Right renal cortex interstitium (tissue), 3 donors: ENCODE measurements around the gene AOPEP. TPM values are rescaled to one million over a fixed set of nuclear protein-coding genes. Genes with fewer than 3 reads are reported as not detected.

Source experiments
- DNase-seq, 3 donors: peaks; one replicate each; pipeline ENCODE4 v3.0.0-alpha.2; 2013; ENCODE audit warnings: low read depth in 3 of 3, low spot score in 2 of 3
- polyA plus RNA-seq, 3 donors: library from polyadenylated mRNA; unstranded; fragments of 120-200 nt; gene quantifications; one replicate each; pipeline ENCODE4 v1.2.1, GENCODE V29; 2013; ENCODE audit not compliant: insufficient read length in 3 of 3

The AOPEP gene
- polyA plus RNA-seq, 3 donors = 47.3 to 58.7 (median 51.8) TPM

GRCh38 chr9:94757158-94757557, 30.7 kb downstream of the AOPEP start:
- no peak for DNase-seq

GRCh38 chr9:94758031-94758430, 31.5 kb downstream of the AOPEP start:
- DNase-seq = no peak

GRCh38 chr9:94758880-94759279, 32.4 kb downstream of the AOPEP start:
- no peak for DNase-seq

GRCh38 chr9:94760010-94760409, 33.5 kb downstream of the AOPEP start:
- no peak for DNase-seq

GRCh38 chr9:94760660-94761059, 34.2 kb downstream of the AOPEP start:
- DNase-seq = no peak

GRCh38 chr9:94761481-94761880, 35.0 kb downstream of the AOPEP start:
- DNase-seq = no peak

GRCh38 chr9:94767331-94768072, 41.0 kb downstream of the AOPEP start:
- no peak for DNase-seq

- no peak for DNase-seq
Observed at GRCh38 chr9:94768766-94769165, 42.3 kb downstream of the AOPEP start.

GRCh38 chr9:94770334-94770733, 43.8 kb downstream of the AOPEP start:
- no peak for DNase-seq

GRCh38 chr9:94771096-94771495, 44.6 kb downstream of the AOPEP start:
- DNase-seq = no peak

GRCh38 chr9:94772144-94772543, 45.6 kb downstream of the AOPEP start:
- no peak for DNase-seq

- DNase-seq = no peak
Observed at GRCh38 chr9:94772639-94773303, 46.3 kb downstream of the AOPEP start.

GRCh38 chr9:94773655-94774054, 47.2 kb downstream of the AOPEP start:
- no peak for DNase-seq

GRCh38 chr9:94778013-94778412, 51.5 kb downstream of the AOPEP start:
- DNase-seq = no peak

GRCh38 chr9:94779031-94779430, 52.5 kb downstream of the AOPEP start:
- DNase-seq = no peak

- DNase-seq = no peak
Observed at GRCh38 chr9:94779693-94780290, 53.3 kb downstream of the AOPEP start.

GRCh38 chr9:94780516-94780950, 54.0 kb downstream of the AOPEP start:
- no peak for DNase-seq

GRCh38 chr9:94782355-94783101, 56.0 kb downstream of the AOPEP start:
- no peak for DNase-seq

GRCh38 chr9:94783102-94783682, 56.7 kb downstream of the AOPEP start:
- peak in 2 of 3 donors; percentile 59 to 65 for DNase-seq

GRCh38 chr9:94783928-94784327, 57.4 kb downstream of the AOPEP start:
- DNase-seq = no peak
